NCI-H1930 (cell line): ENCODE data around the gene HOMER3.
"Not testable (repeated sequence)": the region's sequence is repeated elsewhere in the genome, so short reads cannot be mapped to it uniquely, and the experiment has no call there.

Source experiments
- DNase-seq, 2 experiments: peaks; one replicate each; lab custom pipeline; 2025; lab: John Stamatoyannopoulos, UW

The HOMER3 gene

GRCh38 chr19:18902519-18902918 lies 38.5 kb downstream of the HOMER3 start:
- not testable (repeated sequence) for DNase-seq

GRCh38 chr19:18901491-18901890 lies 39.5 kb downstream of the HOMER3 start:
- DNase-seq, result no peak

GRCh38 chr19:18900700-18901481 lies 40.1 kb downstream of the HOMER3 start:
- no peak for DNase-seq

- no peak for DNase-seq
Measured at GRCh38 chr19:18899624-18900560, 41.1 kb downstream of the HOMER3 start.

- DNase-seq, result no peak
Measured at GRCh38 chr19:18898607-18899408, 42.2 kb downstream of the HOMER3 start.

- no peak for DNase-seq
Measured at GRCh38 chr19:18898081-18898606, 42.9 kb downstream of the HOMER3 start.

- DNase-seq, result no peak
Measured at GRCh38 chr19:18897094-18898029, 43.7 kb downstream of the HOMER3 start.

- no peak for DNase-seq
Measured at GRCh38 chr19:18896421-18896841, 44.6 kb downstream of the HOMER3 start.

GRCh38 chr19:18895824-18896341 lies 45.1 kb downstream of the HOMER3 start, which contains the start of gene CERS1:
TSS of gene CERS1 (minus strand) at chr19:18896158. CDS start at chr19:18896072, 86 bp downstream.
- DNase-seq, result peak in 1 of 2 experiments; percentile 30

GRCh38 chr19:18895038-18895823 lies 45.8 kb downstream of the HOMER3 start:
- peak in 1 of 2 experiments; percentile 35 for DNase-seq

- DNase-seq, result no peak
Measured at GRCh38 chr19:18894254-18895037, 46.6 kb downstream of the HOMER3 start.

GRCh38 chr19:18893587-18894253 lies 47.3 kb downstream of the HOMER3 start:
- DNase-seq, result no peak

- DNase-seq, result no peak
Measured at GRCh38 chr19:18889949-18890745, 50.9 kb downstream of the HOMER3 start.

GRCh38 chr19:18886972-18887371 lies 54.0 kb downstream of the HOMER3 start:
- DNase-seq, result no peak

- DNase-seq, result no peak
Measured at GRCh38 chr19:18883526-18884304, 57.3 kb downstream of the HOMER3 start.

GRCh38 chr19:18881491-18881890 lies 59.5 kb downstream of the HOMER3 start:
- DNase-seq, result no peak
